Mammary epithelial cell (primary cell): ENCODE data around the gene GTPBP4.

Experiments used
- EZH2 ChIP-seq: IDR thresholded peaks from 2 replicates; pipeline ENCODE4 v1.6.1; 2012; ENCODE audit warnings: low read length, inconsistent platforms, borderline replicate concordance
- TF ChIP-seq, protein P1 (sequence below), 2 donors: IDR thresholded peaks in 1 of 2; conservative IDR thresholded peaks in 1 of 2; 2 replicates each; pipeline ENCODE4 v1.5.1; 2011 to 2012; ENCODE audit warnings: inconsistent platforms in 2 of 2, low read length in 2 of 2, mild to moderate bottlenecking in 2 of 2, control low read depth in 1 of 2, low read depth in 1 of 2; ENCODE audit not compliant: insufficient read depth in 1 of 2; ENCODE audit errors: extremely low read depth in 1 of 2

DNA sequence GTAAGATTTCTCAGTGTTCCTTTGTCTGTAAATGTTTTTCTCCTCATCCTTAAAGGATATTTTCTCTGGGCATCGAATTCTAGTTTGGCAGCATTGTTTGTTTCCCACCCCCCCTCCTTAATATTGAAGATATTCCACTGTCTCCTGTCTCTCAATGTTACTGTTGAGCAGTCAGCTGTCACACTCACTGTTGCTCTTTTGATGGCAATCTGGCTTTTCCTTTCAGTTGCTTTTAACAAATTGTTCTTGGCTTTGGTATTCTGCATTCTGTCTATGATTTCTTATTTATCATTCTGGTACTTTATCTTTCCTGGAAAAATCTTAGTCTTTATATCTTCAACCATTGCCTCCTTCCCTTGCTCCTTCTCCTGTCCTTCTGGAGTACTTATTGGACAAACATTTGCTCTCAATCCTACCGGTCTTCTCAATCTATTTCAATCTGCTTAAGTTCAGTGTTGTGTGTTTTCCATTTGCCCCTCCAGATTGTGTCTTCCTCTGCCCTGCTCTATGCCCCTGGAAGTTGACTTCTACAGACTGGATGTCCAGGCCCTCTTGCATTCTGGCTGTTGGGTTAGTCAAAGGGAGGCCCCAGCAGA, 9.3 kb upstream of the GTPBP4 start:
- TF ChIP-seq, protein P1, sequence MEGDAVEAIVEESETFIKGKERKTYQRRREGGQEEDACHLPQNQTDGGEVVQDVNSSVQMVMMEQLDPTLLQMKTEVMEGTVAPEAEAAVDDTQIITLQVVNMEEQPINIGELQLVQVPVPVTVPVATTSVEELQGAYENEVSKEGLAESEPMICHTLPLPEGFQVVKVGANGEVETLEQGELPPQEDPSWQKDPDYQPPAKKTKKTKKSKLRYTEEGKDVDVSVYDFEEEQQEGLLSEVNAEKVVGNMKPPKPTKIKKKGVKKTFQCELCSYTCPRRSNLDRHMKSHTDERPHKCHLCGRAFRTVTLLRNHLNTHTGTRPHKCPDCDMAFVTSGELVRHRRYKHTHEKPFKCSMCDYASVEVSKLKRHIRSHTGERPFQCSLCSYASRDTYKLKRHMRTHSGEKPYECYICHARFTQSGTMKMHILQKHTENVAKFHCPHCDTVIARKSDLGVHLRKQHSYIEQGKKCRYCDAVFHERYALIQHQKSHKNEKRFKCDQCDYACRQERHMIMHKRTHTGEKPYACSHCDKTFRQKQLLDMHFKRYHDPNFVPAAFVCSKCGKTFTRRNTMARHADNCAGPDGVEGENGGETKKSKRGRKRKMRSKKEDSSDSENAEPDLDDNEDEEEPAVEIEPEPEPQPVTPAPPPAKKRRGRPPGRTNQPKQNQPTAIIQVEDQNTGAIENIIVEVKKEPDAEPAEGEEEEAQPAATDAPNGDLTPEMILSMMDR (conservative IDR thresholded peaks at IDR 0.05 in 1 of 2, IDR thresholded peaks at IDR 0.05 in 1 of 2; ENCODE audit: extremely low read depth in 1 of 2, insufficient read depth in 1 of 2, low read depth in 1 of 2, low read length in 2 of 2), result no peak
- no peak for TF ChIP-seq EZH2
